IPS DF 19.7 (cell line): ENCODE measurements around the gene IL10RA.

Experiments used
- DNase-seq: peaks from one replicate; pipeline ENCODE4 v3.0.0-alpha.2; 2013; ENCODE audit warnings: low read depth, low spot score

IL10RA gene

DNA sequence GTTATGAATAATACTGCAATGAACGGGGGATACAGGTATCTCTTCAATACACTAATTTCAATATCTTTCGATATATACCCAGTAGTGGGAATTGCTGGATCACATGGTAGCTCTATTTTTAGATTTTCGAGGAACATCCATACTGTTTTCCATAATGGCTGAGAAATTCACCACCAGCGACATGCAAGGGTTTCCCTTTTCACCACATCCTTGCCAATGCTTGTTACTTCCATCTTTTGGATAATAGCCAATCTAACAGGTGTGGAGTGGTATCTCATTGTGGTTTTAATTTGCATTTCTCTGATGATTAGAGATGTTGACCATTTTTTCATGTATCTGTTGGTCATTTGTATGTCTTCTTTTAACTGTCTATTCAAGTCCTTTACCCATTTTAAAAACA is 5.9 kb downstream of the IL10RA start:
- no peak for DNase-seq

DNA sequence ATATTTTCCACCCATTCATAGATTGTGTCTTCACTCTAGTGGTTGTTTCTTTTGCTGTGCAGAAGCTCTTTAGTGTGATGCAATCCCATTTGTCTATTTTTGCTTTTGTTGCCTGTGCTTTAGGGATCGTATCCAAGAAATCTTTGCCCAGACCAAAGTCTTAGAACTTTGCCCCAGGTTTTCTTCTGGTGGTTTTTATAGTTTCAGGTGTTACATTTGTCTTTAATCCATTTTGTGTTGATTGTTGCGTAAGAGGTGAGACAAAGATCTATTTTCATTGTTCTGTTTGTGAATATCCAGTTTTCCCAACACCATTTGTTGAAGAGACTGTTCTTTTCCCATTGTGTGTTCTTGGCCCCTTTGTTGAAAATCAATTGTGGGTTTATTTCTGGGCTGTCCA is 6.4 kb downstream of the IL10RA start:
- DNase-seq: no peak

DNA sequence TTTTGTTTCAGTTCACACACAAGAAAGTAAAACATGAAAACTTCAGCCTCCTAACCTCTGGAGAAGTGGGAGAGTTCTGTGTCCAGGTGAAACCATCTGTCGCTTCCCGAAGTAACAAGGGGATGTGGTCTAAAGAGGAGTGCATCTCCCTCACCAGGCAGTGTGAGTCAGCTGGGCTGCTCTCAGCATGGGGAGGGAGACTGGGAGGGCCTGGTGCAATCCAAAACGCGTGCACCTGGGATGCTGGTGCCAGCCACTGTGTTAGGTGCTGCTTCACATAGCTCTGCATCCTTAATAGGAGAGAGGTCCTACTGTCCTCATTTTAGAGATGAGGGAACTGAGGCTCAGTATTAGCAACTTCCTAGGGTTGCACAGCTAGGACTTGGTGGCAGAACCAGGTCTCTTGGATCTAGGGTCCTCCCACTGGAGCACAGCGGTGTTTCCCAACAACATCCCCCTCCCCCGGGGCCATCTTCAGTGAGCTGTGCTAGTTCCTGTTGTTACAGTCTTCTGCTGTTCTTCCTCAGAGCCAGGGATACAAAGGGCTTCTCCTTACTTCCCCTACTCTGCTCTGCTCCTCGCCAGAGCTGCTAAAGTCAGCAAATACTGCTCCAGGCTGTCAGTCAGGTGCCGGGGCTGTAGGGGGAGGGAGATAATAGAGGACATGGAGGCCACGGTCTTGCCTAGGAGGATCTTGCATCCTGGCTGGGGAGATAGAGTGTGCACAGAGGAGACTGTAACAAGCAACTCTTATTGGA is 8.0 kb downstream of the IL10RA start:
- DNase-seq: no peak

DNA sequence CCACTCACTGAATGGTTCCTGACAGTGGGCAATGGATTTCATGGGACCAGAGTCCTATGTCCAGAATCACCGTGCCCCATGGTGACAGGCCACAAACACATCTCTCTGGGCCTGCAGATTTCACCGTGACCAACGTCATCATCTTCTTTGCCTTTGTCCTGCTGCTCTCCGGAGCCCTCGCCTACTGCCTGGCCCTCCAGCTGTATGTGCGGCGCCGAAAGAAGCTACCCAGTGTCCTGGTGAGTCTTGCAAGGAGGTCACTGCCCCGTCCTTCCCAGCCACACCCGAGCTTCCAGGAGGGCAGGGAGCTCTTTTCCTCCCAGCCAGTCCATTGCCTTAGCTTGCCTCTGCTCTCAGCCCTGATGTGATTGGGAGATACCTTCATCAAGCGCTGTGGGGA is 9.3 kb downstream of the IL10RA start:
- no peak for DNase-seq

DNA sequence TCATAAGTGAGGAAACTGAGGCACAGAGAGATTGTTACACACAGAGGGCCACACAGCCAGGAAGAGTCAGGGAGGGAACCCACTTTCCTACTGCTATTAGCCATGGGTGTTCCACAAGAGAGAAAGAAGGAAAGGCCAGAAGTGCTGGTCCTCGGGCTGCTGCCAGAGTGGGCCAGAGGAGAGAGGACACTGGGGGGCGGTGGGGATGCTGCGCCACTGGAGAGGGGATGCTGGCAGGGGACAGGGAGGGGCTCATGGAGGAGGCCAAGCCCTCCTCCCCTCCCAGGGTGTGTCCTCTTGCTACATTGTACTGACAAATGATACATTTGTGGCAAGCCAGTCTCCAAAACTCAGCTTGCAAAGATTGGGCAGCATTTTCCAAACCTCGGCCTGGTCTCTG is 9.9 kb downstream of the IL10RA start:
- DNase-seq: no peak

DNA sequence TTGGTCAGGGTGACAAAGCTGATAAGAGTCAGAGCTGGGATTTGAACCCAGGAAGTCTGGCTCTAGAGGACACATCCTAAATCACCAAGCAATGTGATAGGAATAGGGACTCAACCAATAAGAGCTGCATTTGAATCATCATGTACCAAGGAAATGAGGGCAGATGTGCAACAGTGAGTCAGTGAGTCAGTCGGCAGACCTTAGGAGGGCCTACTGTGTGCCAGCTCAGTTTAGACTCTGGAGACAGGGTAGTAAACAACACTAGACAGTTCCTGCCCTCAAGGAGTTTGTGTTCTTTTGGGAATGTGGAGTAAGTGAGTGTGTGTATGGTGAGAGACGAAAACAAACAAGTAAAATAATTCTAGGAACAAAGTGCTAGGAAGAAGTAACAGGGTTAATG is 11.2 kb downstream of the IL10RA start:
- DNase-seq: no peak

DNA sequence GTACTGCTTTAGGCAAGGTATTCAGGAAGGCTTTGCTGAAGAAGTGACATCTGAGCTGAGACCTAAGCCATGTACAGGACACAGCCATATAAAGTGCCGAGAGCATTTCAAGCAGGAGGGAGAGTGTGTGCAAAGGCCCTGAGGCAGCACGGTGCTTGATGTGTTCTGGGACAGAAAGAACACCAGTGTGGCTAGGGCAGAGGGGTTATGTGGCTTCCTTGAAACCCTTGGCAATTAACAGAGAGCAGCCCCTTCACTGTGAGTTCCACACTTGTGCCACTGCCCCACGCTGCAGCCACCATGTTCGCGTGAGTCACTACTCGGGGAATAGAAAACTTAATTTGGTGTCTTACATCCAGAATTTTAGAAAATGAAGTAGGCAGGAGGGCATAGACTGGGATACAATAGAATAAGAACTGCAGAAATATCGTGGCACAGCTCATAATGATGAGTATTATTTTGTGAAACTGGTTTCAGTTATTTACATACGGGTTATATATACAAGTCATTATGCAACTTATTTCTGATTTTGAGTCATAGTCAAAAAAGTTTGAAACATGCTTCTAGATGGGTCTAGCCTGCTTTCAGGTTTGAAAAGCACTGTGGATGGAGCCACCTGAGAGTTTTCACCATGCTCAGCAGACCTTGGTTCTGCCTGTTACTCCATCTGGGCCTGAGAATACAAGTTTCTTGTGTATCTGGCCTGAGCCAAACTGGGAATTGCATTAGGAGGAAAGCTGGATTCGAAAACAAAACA is 11.8 kb downstream of the IL10RA start:
- no peak for DNase-seq

DNA sequence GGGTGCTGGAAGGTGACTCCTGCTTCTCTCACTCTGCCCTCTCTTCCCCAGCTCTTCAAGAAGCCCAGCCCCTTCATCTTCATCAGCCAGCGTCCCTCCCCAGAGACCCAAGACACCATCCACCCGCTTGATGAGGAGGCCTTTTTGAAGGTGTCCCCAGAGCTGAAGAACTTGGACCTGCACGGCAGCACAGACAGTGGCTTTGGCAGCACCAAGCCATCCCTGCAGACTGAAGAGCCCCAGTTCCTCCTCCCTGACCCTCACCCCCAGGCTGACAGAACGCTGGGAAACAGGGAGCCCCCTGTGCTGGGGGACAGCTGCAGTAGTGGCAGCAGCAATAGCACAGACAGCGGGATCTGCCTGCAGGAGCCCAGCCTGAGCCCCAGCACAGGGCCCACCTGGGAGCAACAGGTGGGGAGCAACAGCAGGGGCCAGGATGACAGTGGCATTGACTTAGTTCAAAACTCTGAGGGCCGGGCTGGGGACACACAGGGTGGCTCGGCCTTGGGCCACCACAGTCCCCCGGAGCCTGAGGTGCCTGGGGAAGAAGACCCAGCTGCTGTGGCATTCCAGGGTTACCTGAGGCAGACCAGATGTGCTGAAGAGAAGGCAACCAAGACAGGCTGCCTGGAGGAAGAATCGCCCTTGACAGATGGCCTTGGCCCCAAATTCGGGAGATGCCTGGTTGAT is 12.6 kb downstream of the IL10RA start:
- no peak for DNase-seq

DNA sequence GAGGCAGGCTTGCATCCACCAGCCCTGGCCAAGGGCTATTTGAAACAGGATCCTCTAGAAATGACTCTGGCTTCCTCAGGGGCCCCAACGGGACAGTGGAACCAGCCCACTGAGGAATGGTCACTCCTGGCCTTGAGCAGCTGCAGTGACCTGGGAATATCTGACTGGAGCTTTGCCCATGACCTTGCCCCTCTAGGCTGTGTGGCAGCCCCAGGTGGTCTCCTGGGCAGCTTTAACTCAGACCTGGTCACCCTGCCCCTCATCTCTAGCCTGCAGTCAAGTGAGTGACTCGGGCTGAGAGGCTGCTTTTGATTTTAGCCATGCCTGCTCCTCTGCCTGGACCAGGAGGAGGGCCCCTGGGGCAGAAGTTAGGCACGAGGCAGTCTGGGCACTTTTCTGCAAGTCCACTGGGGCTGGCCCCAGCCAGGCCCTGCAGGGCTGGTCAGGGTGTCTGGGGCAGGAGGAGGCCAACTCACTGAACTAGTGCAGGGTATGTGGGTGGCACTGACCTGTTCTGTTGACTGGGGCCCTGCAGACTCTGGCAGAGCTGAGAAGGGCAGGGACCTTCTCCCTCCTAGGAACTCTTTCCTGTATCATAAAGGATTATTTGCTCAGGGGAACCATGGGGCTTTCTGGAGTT is 13.3 kb downstream of the IL10RA start:
- no peak for DNase-seq

DNA sequence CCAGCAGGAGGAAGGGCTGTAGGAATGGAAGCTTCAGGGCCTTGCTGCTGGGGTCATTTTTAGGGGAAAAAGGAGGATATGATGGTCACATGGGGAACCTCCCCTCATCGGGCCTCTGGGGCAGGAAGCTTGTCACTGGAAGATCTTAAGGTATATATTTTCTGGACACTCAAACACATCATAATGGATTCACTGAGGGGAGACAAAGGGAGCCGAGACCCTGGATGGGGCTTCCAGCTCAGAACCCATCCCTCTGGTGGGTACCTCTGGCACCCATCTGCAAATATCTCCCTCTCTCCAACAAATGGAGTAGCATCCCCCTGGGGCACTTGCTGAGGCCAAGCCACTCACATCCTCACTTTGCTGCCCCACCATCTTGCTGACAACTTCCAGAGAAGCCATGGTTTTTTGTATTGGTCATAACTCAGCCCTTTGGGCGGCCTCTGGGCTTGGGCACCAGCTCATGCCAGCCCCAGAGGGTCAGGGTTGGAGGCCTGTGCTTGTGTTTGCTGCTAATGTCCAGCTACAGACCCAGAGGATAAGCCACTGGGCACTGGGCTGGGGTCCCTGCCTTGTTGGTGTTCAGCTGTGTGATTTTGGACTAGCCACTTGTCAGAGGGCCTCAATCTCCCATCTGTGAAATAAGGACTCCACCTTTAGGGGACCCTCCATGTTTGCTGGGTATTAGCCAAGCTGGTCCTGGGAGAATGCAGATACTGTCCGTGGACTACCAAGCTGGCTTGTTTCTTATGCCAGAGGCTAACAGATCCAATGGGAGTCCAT is 14.1 kb downstream of the IL10RA start:
- no peak for DNase-seq

DNA sequence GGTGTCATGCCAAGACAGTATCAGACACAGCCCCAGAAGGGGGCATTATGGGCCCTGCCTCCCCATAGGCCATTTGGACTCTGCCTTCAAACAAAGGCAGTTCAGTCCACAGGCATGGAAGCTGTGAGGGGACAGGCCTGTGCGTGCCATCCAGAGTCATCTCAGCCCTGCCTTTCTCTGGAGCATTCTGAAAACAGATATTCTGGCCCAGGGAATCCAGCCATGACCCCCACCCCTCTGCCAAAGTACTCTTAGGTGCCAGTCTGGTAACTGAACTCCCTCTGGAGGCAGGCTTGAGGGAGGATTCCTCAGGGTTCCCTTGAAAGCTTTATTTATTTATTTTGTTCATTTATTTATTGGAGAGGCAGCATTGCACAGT is 14.6 kb downstream of the IL10RA start:
- DNase-seq: no peak

DNA sequence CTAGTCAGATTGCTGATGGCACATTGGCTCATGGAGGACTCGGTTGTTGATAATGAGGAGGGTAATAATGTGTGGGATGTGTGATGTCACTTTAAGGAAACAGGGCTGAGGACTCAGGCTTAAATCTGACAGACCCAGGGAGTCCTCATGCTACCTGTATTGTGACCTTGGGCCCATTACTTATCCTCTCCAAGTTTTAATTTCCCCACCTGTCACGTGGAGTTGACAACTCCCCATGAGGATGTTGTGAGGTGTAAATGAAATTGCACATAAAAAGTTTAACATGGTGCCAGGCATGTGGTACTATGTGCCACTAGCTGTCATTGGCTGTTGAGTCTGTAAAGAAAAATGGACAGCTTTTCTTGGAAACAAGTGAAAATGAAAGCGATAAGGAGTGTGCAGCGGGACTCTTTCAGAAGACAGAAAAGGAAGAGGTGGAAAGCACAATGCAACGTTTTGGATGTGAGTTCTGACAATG is 15.3 kb downstream of the IL10RA start:
- no peak for DNase-seq

DNA sequence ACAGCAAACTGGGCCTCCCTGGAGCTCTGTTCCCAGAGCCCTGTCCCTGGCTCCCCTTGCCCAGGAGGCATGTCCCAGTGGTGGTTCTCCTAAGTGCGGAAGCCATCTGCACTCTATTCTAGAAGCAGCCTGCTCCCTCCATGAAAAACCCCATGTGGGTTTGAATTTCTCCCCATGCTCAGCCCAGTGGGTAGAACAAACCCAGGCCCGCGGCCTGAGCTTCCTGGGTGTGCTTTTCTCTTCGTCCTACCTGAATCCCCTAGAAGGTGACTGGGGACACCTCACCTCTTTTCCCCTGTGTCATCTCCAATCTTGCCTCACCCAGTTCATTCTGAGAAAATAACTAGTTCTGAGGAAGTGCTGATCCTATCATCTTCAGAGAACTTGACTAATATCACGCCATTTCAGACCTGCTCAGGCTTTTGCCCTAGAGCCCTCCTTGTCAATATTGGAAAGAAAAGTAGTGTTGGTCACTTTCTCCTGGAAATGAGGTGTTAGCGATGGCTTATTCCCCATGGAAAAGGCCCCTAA is 15.9 kb downstream of the IL10RA start:
- no peak for DNase-seq

DNA sequence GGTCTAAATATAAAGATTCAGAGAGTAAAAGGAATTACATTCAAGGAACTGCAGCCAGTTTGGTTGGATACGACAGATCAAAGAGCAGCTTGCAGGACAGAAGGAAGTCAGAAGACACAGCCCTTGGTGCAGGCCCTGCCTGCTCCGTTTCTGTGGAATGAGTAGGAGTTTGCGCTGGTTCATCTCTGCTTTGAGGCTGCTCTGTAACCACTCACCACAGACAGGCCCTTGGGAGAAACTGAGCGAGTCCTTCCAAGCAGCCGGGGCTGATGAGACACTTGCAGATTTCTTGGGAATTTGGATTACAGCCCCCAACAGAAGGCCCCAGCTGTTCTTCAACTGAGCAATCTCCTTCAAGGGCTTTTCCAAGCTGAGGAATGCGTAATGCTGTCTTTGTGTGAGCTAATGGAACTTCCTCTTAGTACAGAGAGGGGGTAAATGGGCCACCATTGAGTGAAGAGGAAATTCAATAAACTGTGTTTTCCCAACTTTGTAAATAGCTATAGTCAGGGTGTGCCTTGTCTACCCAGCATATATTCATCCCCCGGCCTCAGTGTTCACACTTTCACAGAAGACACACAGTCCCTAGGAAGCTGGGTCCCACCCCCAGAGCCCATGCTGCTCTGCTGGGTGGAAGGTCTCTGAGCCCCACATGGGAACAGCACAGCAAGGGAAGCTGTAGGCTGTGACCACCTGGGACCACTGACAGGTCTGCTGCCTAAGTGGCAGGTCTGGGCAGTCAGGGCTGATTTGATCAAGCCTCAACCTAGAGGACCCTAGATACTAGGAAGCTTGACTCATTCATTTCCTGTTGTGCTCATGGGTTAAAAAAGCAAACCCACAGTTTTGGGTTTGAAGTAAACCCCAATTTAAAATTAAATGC is 16.6 kb downstream of the IL10RA start:
- DNase-seq: no peak

DNA sequence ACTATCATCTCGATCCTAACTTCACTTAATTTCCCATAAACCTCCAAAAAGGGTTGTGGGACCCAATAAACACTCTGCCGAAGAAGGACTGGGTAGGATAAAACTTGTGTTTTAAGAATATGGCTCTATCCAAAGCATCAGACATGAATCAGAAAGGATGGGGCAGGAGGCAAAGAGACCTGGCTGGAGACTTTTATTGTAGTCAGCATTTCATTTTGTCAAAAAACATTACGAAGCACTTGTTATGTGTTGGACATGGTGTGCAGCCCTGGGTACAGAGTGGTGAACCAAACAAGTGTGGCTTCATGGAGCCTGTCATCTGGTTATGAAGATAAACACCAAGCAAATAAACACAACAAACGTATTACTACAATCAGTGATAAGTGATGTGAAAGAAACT is 17.3 kb downstream of the IL10RA start:
- no peak for DNase-seq

DNA sequence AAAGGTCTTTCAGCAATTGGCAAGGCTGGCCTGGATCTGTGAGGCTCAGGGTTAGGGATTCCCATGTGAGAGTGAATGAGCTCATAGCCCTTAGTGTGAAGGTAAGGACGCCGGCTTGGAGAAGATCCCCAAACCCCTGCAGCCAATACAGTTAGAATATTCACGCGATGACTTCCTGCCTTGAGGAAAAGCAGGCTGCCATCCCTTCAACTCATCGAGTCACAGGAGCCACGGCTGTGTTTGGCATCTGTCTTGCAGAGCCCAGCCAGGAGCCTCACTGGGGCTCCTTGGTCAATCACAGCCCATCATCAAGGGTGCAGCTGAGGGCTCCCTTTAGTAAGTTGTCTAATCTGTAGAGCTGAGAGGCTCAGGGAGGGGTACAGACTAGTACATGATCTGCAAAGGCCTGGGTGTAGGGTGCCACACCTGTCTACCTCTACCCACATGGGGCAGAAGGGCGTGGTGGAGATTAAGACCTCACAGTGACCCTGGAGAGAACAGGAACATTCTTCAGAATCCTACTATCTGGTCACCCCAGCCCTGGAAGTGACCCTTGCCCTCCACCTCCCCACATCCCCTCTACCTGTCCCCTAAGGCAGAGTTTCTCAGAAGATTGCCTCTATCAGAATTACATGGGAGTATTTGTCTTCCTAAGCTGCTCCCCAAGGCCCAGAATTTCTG is 18.5 kb downstream of the IL10RA start:
- DNase-seq: no peak

DNA sequence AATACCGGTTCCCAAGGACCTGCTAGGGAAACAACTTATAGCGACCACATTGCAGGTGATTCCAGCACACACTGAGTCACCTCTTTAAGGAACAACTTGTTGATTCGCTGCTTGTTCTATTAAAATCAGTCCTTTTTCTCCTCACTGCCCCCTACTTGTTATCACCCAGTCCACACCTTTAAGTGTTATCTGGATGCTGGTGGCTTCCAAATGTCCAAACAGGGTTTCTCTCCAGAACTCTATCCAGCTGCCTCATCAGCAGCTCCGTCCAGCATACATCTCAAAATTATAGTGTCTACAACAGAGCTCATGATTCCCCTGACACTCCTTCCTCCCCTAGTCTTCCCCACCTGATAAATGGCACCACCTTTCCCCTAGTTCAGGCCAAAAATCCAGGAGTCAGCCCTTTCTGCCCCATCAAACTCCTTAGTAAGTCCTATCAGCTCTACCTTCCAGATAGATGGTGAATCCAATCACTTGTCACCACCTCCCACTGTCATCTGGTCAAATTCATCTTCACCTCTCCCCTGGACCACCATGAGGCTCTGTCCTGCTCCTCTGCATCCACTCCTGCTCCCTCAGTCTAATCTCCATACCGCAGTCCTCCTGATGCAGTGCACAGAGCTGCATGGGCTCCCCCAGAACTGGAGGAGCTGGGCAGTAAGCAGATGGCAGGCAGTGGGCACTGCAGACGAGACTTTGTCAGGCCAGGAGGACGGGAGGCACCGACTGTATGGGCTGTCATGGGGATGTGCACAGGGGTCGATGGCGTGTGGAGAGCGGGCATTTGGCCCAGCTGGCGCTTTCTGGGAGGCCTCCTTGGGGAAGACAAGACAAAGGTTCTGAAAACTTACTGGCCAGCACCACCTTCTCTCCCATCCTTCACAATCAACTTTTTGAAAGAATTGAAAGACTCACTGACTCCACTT is 19.3 kb downstream of the IL10RA start:
- DNase-seq: no peak

DNA sequence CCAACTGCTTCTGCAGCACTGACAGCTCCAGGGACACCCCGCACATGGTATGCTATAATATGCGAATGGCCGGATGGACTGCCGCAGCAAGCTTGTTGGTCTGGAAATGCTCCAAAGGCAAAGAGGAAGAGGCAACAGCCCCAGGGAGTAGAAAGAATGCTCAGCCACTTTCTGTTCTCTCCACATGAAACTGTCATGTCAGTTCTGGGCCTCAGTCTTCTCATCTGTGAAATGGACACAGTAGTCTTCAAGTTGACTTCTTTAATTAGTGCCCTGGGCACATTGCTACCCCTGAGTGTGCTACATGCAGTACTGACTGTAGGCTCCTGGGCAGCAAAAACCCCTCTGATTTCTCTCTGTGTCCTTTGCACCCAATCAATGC is 19.9 kb downstream of the IL10RA start:
- DNase-seq: no peak
